T1000 (cell line): ENCODE measurements around the gene GET3.
"Not testable (repeated sequence)": the region's sequence is repeated elsewhere in the genome, so short reads cannot be mapped to it uniquely, and the experiment has no call there.

ENCODE experiments used
- DNase-seq: peaks from one replicate; lab custom pipeline; 2025; ENCODE audit warnings: mixed read lengths; lab: John Stamatoyannopoulos, UW

Gene GET3

DNA sequence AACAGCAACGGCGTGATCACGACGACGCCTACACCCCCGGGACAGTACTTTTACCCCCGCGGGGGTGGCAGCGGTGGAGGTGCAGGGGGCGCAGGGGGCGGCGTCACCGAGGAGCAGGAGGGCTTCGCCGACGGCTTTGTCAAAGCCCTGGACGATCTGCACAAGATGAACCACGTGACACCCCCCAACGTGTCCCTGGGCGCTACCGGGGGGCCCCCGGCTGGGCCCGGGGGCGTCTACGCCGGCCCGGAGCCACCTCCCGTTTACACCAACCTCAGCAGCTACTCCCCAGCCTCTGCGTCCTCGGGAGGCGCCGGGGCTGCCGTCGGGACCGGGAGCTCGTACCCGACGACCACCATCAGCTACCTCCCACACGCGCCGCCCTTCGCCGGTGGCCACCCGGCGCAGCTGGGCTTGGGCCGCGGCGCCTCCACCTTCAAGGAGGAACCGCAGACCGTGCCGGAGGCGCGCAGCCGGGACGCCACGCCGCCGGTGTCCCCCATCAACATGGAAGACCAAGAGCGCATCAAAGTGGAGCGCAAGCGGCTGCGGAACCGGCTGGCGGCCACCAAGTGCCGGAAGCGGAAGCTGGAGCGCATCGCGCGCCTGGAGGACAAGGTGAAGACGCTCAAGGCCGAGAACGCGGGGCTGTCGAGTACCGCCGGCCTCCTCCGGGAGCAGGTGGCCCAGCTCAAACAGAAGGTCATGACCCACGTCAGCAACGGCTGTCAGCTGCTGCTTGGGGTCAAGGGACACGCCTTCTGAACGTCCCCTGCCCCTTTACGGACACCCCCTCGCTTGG is 55.0 kb downstream of the GET3 start:
- peak; percentile 81 for DNase-seq

DNA sequence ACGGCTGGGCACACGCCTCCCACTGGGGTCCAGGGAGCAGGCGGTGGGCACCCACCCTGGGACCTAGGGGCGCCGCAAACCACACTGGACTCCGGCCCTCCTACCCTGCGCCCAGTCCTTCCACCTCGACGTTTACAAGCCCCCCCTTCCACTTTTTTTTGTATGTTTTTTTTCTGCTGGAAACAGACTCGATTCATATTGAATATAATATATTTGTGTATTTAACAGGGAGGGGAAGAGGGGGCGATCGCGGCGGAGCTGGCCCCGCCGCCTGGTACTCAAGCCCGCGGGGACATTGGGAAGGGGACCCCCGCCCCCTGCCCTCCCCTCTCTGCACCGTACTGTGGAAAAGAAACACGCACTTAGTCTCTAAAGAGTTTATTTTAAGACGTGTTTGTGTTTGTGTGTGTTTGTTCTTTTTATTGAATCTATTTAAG is 55.6 kb downstream of the GET3 start:
- DNase-seq: no peak

DNA sequence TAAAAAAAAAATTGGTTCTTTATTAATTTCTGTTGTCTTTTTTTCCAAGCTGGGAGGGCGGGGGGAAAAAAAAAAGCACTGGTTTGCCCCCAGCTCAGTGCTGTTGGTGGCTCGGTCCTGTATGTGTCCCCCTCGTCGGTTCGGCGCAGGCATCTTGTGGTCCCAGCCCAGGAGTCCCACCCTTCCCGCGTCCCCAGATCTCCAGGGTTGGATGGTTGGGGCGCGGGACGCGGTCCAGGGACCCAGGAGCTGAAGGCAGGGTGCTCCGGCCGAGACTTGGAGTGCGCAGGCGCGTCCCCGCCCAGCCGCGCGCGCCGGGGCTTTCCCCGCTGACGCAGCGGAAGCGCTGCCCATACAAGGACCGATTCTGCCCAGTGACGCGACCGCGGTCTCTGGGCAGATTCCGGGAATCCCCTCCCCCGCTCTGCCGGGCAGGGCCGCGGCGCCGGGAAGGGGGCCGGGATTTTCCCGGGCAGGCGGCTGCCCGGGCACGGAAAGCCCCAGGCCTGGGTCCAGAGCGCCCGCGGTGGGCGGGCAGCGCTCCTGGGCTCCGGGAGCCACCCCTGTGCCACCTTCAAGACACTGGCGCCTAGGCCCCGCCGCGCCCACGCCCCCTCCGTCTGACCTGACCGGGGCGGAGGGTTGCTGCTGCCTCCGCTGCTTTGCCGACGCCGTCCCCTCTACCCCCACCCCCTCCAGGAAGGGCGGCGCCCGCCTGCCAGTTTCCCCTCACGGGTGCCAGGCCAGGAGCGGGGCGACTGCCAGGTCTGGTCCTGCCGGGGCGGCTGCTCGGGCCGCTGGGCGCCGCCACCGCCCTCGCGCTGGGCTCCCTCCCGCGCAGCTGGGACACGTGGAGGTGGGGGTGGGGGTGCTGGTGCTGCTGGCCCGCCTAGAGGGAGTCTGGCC is 56.2 kb downstream of the GET3 start:
- DNase-seq: peak; percentile 84

- DNase-seq: no peak
These were observed 57.1 kb downstream of the GET3 start for GRCh38 chr19:12794196-12794941.

DNA sequence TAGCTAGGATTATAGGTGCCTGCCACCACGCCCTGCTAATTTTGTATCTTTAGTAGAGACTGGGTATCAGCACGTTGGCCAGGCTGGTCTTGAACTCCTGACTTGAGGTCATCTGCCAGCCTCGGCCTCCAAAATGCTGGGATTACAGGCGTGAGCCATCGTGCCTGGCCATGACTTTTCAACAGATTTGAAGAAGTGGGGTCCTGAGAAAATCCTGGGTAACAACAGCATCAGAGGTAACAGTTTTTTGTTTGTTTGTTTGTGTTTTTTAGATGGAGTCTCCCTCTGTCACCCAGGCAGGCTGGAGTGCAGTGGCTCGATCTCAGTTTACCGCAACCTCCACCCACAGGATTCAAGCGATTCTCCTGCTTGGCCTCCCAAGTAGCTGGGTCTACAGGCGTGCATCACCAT is 57.7 kb downstream of the GET3 start:
- DNase-seq: no peak

DNA sequence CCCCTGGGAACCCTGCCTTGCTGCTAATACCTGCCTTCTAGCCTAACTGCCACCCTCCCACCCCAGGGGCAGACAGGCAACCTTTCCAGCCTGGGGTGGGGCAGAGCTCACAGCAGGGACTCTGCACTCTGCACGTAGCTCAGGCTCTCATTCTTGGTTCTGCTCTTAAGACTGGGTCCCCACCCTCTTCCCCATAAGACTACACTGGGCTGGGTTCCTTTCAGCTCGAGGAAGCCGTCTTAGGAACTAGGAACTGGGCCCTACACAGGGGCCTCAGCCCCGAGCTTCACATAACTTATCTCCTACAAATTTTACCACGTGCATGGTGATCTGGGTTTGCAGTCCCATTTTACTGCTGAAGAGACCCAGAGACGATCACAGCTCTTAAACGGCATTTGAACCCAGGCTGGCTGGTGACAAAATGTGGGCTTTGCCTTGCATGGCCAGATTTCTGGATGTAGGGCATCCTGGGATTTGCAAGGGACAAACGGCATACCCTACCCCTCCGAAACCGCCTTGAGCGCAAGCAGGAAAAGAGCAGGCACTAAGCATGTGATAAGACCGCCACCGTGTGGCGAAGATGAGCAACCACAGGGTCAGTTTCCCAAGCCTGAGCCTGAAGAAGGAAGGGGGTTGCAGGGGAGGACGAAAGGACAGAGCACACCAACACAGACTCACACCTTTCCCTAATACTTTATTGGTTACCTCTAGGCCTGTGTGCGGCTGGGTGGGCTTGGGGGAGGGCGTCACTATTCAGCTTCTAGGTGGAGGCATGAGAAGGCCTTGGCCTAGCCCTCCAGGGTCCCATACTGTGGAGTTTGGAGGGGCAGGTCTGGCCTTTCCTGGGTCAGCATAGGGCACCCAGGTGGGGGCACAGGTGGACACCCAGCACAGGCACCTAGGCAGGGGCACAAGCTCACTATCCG is 59.1 kb downstream of the GET3 start:
- DNase-seq: peak; percentile 60

- DNase-seq: no peak
These were observed 59.9 kb downstream of the GET3 start for GRCh38 chr19:12797141-12797587.

GRCh38 chr19:12797607-12798006 is 60.3 kb downstream of the GET3 start:
- not testable (repeated sequence) for DNase-seq
